ENCODE measurements around the gene SPEM1.

The SPEM1 gene

DNA sequence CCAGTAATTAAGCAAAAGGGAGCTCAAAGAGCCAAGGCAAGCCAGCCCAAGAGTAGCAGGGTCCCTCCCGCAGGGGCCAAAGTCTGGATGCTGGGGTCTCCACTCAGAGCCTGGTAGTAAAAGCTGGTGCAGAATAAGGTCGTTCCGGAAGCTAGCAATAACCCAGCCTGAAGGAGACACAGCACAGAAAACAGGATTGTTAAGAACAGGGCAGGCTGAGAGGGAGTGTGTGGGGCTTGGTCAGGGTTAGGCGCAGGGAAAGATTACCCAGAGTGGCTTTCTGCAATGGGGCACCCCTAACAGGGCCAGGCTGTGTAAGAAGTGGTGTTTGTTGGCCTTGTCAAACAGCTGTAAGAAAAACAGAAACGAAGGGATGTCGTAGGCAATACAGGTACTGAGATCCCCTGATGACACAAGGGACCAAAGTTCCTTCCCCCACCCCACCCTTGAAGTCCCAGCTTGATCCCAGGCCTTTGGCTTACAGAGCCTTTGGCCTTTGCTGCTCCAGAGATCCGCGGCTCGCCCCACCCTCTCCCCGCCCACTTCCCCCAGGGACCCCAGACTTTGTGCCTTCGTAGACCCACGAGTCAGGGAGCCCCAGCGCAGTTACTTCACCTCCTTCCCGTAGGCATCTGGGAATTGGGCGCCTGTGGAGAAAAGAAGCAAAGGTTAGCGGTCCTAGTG is 16.9 kb upstream of the SPEM1 start:
- DNase-seq: peak in 1 of 4 experiments; percentile 14

DNA sequence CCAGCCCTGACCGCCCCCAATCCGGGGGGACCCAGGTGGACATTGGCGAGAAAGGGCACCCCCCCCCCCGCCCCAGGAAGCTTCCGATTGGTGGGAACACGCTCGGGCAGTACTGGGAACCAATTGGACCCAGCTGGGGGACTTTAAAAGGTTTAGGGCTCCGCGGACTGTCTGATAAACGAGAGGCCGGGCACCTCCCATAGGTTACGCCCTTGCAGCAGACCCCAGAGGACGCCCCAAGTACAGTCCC is 16.5 kb upstream of the SPEM1 start:
- DNase-seq: no peak

DNA sequence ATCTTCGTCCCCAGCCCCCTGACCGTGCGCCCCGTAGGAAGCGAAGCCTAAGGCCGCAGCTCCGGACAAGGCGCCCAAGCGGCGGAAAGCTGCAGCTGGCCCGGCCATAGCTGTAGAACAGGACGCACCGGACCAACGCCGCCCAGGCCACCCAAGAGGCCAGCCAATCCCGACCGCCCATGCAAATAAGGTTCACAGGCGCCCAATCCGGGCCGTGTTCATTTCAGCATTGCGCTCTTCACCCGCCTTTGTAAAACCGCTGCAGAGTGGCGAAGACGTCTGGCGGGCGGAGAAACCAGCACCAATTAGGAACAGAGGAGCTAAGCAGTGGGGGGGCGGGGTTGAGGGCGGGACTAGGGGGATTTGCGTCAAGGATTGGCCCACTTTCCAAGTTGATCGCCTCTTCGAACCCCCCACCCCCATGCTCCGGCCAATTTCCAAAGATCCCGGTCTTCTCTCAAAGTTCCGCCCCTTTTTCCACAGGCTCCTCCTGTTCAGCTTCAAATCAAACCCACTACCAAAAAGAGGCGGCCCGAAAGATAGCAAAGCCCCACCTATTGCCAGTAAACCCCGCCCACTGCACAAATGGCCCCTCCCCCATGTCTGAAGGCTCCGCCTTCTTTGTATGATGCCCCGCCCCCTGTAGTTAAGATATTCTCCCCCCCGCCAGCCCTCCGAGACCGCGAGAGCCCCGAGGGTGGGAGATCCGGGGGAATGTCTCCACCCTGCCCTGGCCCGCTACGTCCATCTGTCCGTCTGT is 16.0 kb upstream of the SPEM1 start, which contains the start of gene TMEM256:
Gene TMEM256 (minus strand): TSS at position 121 of the 760 bp plus-strand sequence. CDS start 13 bp downstream, at position 108.
- peak; percentile 84 to 93 (median 92) for DNase-seq

DNA sequence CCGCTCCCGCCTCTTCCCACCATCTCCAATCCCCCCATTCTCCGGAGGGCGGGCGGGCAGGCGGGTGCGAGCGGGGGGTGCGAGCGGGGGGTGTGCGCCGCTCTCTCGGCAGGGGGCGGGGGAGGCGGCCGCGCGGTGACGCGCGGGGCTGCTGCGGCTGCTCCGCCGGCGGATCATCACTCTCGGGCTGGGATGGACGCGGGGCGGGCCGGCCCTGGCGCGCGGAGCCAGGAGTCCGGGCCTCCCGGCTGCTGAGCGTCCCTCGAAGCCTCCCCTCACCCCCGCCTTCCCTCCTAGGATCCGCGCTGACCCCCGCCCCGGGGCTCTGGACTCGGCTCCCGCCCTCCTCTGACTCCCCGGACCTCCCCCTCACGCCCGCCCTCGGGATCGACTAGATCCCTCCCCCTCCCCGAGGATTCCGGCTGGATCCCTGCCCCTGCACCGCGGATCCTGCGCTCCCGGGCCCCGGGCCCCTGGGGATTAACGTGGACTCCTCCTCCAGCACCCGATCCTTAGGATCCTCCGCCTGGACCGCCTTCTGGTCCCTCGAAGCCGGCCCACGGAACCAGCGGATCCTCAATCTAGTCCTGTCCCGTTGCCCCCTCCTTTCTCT is 15.3 kb upstream of the SPEM1 start:
- peak in 2 of 4 experiments; percentile 70 to 81 for DNase-seq

DNA sequence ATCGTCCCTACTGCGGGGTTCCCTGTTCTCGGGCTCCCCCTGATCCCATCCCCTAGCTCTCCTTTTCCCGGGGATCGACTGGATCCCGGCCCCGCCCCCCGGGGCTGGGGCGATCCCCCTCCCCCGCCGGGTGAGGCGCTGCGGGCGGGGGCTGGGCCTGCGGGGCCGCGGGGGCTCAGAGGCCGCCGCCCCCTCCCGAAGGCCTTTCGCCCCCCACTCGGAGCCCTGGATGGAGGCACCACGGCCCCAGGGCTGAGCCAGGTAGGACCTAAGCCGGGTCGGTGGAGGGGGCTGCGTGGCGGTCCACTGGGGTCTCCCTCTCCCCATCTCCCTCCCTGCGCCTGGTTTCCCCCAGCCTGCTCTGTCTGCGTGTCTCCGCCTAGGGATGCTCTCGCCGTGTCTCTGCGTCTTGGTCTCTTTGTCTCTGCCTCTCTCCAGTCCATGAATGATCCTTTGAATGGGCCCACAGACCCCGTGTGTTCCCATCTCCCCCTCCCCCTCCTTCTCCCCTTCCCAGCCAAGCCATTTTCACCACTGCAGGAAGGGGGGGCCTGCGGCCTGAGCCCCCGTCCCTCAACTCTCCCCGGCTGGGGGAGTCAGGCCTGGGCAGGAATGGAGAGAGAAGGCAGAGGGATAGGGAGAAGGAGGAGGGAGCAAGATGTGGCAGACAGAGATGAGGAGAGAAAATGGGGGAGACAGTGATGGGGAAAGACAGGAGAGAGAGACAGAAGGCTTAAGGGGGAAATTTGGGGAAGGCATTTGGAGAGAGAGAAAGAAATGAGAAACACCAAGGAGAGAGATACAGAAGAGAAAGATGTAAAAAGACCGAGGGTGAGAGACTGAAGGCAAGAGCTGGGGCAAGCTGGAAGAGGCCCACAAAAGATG is 14.5 kb upstream of the SPEM1 start:
- no peak for DNase-seq

DNA sequence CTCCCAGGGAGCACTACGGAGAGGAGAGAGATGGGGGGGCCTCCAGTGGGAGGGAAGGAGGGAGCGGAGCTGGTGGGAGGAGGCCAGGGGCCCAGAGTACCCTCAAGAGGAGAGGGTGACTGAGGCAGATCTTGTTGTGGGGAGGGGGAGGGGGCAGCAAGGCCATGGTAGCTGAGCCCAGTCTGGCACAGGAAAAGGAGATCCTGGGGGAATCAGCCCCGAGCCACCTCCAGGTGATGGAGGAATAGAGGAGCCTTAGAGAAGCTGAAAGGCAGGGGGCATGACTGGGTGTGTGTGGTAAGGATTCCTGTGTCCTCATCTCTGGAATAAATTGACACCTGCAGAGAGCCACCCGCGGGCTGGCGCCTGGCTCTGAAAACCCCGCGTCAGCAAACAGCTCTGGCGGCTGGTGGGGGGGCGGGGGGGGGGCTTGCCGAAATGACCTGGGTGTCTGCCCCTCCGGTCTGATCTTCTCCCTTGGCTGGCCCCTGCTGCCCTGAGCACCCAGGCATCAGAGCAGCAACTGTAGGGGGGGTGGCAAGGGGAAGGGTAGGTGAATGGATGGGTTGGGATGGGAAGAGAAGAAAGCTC is 13.8 kb upstream of the SPEM1 start:
- DNase-seq: no peak

DNA sequence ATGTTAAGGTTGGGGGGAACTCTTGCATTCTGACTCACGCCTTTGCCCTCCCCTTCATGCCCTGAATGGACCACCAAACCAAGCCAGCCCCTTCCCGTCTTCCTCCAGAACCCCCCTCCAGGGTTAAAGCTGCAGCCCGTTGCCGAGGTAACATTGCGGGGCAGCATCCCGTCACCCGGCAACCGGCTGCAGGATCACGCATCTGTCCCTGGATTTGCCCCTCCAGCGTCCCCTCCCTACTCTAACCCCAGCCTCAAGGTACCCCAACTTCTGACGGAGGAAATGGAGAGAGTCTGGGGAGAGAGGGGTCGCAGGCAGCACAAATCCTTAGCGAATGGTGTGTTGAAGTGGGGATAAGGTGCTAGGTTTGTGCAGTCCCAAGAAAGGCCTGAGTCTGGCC is 13.0 kb upstream of the SPEM1 start:
- DNase-seq: no peak

DNA sequence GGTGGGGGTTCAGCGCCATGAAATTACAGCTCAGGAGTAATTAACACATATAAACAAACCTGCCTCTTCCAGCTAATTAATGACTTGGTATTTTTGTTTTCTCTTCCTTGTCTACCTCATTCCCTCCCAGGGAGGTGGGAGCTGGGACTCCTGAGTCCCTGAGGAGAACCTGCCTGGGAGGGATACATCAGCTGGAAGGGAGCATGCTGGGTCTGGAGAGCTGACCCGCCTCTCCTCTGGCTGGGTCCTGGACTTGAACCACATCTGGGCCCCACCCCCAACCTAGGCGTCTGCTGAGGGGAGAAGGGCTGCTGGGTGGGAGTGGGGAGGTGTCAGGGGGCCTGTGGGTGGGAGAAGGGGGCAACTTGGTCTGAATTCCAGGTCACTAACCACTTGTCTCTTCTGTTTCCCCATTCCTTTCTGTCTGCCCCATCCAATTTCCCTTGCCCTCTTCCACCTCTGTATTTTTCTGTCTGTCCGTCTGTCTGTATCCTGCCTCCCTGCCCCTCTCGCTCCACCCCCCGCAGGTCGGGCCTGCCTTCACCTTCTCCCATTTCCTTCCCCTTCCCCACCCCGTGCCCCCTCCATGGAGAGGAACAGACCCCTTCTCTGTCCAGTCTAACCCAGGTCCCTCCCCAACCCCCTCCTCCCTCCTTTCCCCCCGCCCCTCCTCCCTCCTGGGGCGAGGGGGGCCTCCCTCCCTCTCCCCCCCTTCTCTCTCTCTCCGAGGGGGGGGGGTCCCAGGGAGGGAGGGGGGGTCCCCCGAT is 12.5 kb upstream of the SPEM1 start, which contains the start of gene NLGN2:
Gene NLGN2 (plus strand): TSS at position 361 of the 767 bp plus-strand sequence. CDS start 411 bp downstream, outside the sequence.
- DNase-seq: no peak

DNA sequence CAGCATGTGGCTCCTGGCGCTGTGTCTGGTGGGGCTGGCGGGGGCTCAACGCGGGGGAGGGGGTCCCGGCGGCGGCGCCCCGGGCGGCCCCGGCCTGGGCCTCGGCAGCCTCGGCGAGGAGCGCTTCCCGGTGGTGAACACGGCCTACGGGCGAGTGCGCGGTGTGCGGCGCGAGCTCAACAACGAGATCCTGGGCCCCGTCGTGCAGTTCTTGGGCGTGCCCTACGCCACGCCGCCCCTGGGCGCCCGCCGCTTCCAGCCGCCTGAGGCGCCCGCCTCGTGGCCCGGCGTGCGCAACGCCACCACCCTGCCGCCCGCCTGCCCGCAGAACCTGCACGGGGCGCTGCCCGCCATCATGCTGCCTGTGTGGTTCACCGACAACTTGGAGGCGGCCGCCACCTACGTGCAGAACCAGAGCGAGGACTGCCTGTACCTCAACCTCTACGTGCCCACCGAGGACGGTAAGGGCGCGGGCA is 11.8 kb upstream of the SPEM1 start:
- DNase-seq: peak in 1 of 4 experiments; percentile 15

DNA sequence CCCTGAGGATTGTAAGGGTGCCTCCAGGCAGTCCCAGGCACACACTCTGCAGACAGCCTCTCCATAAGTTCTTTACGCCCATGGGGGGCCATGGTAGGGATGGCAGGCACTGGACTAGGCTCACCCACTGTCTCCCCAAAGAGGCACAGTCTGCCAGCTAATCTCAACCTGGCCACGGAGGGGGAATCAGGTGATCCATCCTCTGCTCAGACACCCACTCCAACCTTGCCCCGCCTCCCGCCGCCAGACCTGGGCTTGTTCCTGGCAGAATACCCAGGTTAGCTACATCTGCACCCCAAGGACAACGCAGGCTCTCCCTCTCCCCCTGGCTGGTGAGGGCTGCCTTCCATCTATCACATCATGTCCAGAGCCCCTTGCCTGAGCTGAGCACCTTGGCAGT is 11.3 kb upstream of the SPEM1 start:
- no peak for DNase-seq

DNA sequence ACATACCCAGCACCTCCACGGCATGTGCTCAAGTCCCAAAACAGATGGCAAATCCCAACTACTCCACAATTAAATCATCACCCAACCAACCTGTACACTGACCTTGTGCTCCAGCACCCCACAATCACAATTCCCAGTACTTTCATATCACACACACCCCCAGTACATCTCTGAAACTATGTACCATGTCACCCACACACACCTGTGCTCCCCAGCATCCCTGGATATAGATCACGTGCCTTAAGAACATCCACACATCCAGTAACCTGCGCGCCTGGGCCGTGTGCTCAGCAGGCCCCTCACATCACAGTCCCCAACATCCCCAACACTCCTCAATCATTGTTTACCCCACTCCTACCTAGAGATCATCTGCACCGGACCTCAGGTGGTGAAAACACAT is 10.4 kb upstream of the SPEM1 start:
- DNase-seq: no peak

DNA sequence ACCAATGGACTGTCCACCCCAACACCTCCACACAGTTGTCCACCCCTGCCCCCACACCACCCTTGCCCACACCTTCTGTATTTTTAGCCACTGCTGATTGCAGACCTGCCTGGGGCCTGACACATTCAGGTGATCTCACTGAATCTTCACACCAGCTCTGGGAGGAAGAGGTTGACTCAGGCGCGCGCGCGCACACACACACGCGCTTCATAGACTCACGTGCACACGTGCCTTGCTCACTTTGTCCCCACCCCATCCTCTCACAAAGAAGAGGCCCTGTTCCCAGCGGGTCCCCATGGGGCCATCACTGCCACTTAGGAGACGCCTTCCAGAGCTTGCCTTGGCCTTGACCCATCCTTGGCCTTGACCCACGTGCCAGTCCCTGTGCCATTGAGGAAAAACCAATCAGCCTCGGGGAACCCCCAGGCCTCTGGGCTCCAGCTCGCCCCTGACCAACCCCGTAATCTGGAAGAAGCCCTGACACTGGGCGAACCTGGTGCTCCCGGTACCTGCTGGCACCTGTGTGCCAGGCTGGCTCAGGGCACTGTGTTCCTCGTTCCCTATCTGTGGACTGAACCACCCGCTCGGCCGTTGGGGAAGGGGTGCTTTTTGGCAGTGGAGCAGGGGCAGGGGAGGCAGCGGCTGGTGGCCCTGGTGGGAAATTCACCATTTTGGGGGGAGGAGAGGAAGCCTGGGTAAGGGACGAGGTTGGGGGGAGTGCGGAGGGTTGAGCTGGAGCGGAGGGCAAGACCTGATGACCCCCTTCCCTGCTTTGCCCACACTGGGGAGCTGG is 9.3 kb upstream of the SPEM1 start:
- DNase-seq: no peak

DNA sequence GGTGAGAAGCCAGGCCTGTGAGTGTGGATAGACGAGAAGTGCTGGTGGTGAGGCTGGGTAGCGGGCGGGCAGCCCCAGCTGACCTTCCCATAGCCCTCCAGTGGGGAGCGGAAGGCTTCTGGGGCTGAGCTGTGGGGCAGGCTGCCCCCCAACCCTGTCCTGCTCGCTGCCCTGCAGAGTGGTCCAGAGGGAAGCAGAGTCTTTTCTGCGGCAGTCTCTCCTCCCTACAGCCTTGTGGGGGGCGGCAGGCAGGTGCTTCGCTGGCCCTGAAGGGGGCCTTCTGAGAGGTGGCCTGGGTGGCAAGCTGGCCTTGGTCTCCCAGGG is 8.7 kb upstream of the SPEM1 start:
- DNase-seq: no peak

DNA sequence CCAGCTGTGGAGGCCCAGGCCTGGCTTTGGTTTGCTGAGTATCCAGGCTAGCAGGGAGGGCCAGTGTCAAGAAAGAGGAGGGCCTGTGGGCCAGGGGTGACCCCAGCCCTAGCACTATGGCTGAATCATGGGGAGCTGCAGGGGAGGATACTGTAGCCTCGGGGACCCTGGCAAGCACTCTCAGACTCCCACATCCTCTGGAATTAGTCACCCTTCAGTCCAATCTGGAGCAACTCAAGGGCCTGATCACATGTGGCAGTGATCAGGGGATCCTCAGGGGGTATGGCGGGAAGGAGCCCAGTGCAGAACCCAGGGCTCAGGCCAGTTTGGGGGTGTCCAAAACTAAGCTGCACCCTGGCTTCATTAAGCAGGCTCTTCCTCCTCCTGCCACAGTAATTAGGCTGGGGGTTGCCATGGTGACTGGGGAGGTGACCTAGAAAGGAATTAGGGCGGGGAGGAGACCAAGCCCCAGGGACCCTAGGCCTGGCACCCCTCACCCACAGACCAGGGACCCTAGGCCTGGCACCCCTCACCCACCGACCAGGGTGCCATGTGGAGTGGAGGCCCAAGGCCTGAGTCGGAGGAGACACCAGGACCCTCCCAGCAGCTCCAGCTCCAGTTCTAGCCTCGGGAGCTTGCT is 6.7 kb upstream of the SPEM1 start:
- no peak for DNase-seq

DNA sequence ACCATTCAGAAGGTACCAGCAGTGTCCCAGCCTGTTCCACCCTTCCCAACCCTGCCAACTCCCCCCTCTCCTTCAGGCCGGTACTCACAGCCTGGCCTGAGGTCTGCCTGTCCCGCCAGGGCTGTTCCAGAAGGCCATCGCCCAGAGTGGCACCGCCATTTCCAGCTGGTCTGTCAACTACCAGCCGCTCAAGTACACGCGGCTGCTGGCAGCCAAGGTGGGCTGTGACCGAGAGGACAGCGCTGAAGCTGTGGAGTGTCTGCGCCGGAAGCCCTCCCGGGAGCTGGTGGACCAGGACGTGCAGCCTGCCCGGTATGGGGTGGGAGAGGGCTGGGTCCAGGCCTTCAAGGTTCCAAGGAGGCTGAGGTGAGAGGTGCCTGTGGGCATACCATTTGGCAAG is 5.3 kb upstream of the SPEM1 start:
- no peak for DNase-seq

DNA sequence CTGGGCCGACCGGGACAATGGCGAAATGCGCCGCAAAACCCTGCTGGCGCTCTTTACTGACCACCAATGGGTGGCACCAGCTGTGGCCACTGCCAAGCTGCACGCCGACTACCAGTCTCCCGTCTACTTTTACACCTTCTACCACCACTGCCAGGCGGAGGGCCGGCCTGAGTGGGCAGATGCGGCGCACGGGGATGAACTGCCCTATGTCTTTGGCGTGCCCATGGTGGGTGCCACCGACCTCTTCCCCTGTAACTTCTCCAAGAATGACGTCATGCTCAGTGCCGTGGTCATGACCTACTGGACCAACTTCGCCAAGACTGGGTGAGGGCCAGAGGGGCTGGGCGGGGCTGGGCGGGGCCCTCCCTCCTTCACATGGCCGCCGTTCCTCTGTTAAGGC is 4.3 kb upstream of the SPEM1 start:
- DNase-seq: no peak

DNA sequence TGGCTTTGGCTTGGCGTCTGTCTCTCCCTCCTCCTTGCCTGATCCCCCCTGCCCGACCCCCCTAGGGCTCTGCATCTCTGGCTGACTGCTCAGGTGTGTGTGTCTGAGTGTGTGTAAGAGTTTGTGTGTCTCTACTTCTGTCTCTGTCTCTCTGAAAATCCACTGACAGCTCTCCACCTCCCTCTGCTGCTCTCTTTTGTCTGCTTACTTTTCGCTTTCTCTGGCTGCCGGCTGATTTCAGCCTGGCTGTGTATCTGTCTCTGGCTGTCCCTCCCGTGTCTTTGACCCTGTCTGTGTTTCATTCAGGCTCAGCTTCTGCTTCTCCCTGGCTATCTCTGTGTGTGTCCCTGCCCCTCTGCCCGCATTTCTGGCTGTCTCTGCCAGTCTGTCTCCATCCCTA is 3.8 kb upstream of the SPEM1 start:
- DNase-seq: no peak

DNA sequence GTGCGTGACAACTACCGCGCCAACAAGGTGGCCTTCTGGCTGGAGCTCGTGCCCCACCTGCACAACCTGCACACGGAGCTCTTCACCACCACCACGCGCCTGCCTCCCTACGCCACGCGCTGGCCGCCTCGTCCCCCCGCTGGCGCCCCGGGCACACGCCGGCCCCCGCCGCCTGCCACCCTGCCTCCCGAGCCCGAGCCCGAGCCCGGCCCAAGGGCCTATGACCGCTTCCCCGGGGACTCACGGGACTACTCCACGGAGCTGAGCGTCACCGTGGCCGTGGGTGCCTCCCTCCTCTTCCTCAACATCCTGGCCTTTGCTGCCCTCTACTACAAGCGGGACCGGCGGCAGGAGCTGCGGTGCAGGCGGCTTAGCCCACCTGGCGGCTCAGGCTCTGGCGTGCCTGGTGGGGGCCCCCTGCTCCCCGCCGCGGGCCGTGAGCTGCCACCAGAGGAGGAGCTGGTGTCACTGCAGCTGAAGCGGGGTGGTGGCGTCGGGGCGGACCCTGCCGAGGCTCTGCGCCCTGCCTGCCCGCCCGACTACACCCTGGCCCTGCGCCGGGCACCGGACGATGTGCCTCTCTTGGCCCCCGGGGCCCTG is 3.0 kb upstream of the SPEM1 start:
- no peak for DNase-seq

DNA sequence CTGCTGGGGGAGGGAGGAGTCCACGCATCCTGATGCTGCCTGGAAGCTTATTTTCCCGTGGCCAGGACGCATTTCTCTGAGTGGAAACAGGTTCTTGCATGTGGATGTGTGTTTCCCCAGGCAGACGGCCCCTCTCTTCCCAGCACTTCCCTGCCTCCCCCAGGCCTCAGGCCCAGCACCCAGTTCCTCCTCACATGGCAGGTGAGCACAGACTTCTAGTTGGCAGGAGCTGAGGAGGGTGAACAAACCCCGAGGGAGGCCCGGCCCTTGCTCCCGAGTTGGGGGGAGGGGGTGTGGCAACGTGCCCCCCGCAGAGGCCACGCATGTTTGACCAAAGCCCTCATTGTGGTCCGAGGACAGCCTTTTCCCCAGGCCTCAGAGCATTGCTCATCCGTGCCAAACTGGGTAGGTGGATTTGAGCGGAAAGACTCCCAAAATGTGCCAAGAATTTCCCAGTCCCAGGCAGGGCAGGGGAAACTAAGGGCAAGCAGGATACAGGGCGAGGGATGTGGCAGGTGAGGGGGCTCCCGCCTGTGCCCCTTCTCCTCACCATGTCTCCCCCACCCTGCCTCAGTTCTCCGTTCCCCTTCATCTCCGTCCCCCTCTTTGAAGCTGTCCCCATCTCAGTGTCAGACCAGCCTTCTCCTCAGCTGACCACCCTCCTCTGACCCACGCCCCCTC is 1.5 kb upstream of the SPEM1 start:
- no peak for DNase-seq

DNA sequence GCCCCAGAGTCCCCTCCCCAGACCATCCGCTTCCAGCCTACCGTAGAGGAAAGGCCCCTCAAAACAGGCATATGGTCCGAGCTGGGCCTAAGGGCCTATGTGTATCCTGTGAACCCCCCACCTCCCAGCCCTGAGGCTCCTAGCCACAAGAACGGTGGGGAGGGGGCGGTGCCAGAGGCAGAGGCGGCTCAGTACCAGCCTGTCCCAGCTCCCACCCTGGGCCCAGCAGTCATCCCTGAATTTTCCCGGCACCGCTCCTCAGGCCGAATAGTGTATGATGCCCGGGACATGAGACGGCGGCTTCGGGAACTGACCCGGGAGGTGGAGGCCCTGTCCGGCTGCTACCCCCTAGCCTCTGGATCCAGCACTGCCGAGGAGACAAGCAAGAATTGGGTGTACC is 1.1 kb downstream of the SPEM1 start:
- no peak for DNase-seq

All from activated naive CD4-positive, alpha-beta T cell (primary cell).